ENCODE measurements around the gene FBN3. TPM values are rescaled to one million over a fixed set of nuclear protein-coding genes. Genes with fewer than 3 reads are reported as not detected.

FBN3 gene
- total RNA-seq, 1 experiment from 2014 or later, result not detected

GRCh38 chr19:8089664-8090601 is 59.5 kb downstream of the FBN3 start:
- no peak for DNase-seq (ENCODE audit: low spot score)

GRCh38 chr19:8088752-8089663 is 60.4 kb downstream of the FBN3 start:
- DNase-seq (ENCODE audit: low spot score), result no peak

GRCh38 chr19:8087876-8088275 is 61.5 kb downstream of the FBN3 start:
- no peak for DNase-seq (ENCODE audit: low spot score)

GRCh38 chr19:8086849-8087248 is 62.5 kb downstream of the FBN3 start:
- no peak for DNase-seq (ENCODE audit: low spot score)

GRCh38 chr19:8085598-8086408 is 63.6 kb downstream of the FBN3 start:
- peak; percentile 57 for DNase-seq (ENCODE audit: low spot score)

GRCh38 chr19:8084152-8084551 is 65.2 kb downstream of the FBN3 start:
- no peak for DNase-seq (ENCODE audit: low spot score)

- DNase-seq (ENCODE audit: low spot score), result no peak
Observed at GRCh38 chr19:8083141-8083540, 66.3 kb downstream of the FBN3 start.

- DNase-seq (ENCODE audit: low spot score), result no peak
Observed at GRCh38 chr19:8081569-8082550, 67.5 kb downstream of the FBN3 start.

- DNase-seq (ENCODE audit: low spot score), result no peak
Observed at GRCh38 chr19:8080832-8081231, 68.6 kb downstream of the FBN3 start.

- DNase-seq (ENCODE audit: low spot score), result no peak
Observed at GRCh38 chr19:8079988-8080387, 69.4 kb downstream of the FBN3 start.

- no peak for DNase-seq (ENCODE audit: low spot score)
Observed at GRCh38 chr19:8075158-8076074, 74.0 kb downstream of the FBN3 start.

- DNase-seq (ENCODE audit: low spot score), result no peak
Observed at GRCh38 chr19:8074501-8074900, 74.9 kb downstream of the FBN3 start.

- no peak for DNase-seq (ENCODE audit: low spot score)
Observed at GRCh38 chr19:8071912-8072311, 77.5 kb downstream of the FBN3 start.

GRCh38 chr19:8069096-8069973 is 80.1 kb downstream of the FBN3 start:
- no peak for DNase-seq (ENCODE audit: low spot score)

GRCh38 chr19:8065875-8066261 is 83.5 kb downstream of the FBN3 start:
- DNase-seq (ENCODE audit: low spot score), result no peak

GRCh38 chr19:8064911-8065874 is 84.2 kb downstream of the FBN3 start:
- DNase-seq (ENCODE audit: low spot score), result no peak
